Measurements from ENCODE around the gene GLYATL2.

The GLYATL2 gene

GRCh38 chr11:58788355-58789023 lies 56.0 kb downstream of the GLYATL2 start:
- peak; percentile 0 for DNase-seq

- no peak for DNase-seq
These were observed 56.6 kb downstream of the GLYATL2 start for GRCh38 chr11:58787903-58788302.

DNA sequence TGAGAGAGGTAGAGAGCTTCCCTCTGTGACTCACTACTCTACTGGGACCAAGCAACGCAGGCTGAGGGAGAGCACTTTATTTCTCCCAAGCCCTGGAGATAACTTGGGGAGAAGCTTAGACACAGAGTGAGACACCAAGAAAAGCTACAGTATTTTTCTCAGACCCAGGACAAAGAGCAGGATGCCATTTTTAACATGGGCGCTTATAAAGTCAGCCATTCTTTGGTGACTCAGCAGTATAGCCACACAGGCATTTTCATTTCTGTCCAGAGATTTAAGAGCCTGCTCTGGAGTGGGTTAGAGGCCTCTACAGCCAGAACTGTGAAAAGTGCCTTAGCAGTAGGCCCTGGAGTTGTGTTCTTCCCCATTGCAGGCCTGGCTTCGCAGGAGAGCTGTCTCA lies 57.8 kb downstream of the GLYATL2 start:
- DNase-seq = no peak

DNA sequence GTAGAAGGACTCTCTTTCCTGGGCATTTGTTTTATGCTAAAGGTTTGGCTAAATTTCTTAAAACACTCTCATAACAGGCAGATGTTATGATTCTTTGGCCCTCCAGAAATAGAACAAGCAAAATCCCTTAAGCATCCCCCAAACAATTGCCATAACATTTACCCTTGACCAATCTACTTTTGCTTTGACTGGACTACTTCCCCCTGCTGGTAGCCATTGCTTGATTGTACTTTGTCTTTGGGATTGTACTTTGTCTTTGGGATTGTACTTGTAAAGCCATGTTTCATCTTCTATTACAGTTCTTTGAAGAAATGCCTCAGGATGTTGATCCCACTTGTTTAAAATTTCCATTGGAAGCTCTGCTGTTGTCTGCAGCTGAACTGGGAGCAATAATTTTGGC lies 59.5 kb downstream of the GLYATL2 start:
- no peak for DNase-seq
